GM04504 (cell line): Measurements from ENCODE around the gene STAP2.

Source experiments
- DNase-seq: peaks from one replicate; pipeline ENCODE4 v3.0.0-alpha.2; 2012; ENCODE audit warnings: low read depth

The STAP2 gene

GRCh38 chr19:4338441-4339355, at the start of gene STAP2:
Gene STAP2 (minus strand): TSS chr19:4338827. CDS start chr19:4338753, 74 bp downstream.
- DNase-seq = no peak

- no peak for DNase-seq
Measured at GRCh38 chr19:4386041-4386782, 47.6 kb upstream of the STAP2 start.

- no peak for DNase-seq
Measured at GRCh38 chr19:4385291-4386040, 46.8 kb upstream of the STAP2 start.

GRCh38 chr19:4380254-4380727, 41.7 kb upstream of the STAP2 start:
- no peak for DNase-seq

GRCh38 chr19:4379383-4380253, 41.0 kb upstream of the STAP2 start:
- DNase-seq = no peak

- DNase-seq = no peak
Measured at GRCh38 chr19:4378886-4379285, 40.3 kb upstream of the STAP2 start.

- no peak for DNase-seq
Measured at GRCh38 chr19:4376991-4377781, 38.6 kb upstream of the STAP2 start.

GRCh38 chr19:4376671-4376990, 38.0 kb upstream of the STAP2 start:
- no peak for DNase-seq

GRCh38 chr19:4376028-4376670, 37.5 kb upstream of the STAP2 start:
- no peak for DNase-seq

- no peak for DNase-seq
Measured at GRCh38 chr19:4375164-4376027, 36.8 kb upstream of the STAP2 start.

- peak; percentile 93 for DNase-seq
Measured at GRCh38 chr19:4374498-4375163, 36.0 kb upstream of the STAP2 start.

- peak; percentile 65 for DNase-seq
Measured at GRCh38 chr19:4373601-4374497, 35.2 kb upstream of the STAP2 start.

GRCh38 chr19:4373013-4373367, 34.4 kb upstream of the STAP2 start:
- no peak for DNase-seq

- no peak for DNase-seq
Measured at GRCh38 chr19:4372165-4373012, 33.8 kb upstream of the STAP2 start.

- no peak for DNase-seq
Measured at GRCh38 chr19:4371247-4372164, 32.9 kb upstream of the STAP2 start.
